CD4-positive, alpha-beta T cell treated with Interleukin-6 at 100 ng/mL for 8 hours (primary cell): ENCODE data around the gene SPATA32.

Experiments used
- DNase-seq: peaks from one replicate; pipeline ENCODE4 v3.0.0-alpha.2; 2020; ENCODE audit warnings: mixed read lengths, low spot score

Gene SPATA32

GRCh38 chr17:45293413-45294211, 31.7 kb upstream of the SPATA32 start:
- DNase-seq: no peak

- no peak for DNase-seq
These were observed 31.0 kb upstream of the SPATA32 start for GRCh38 chr17:45292696-45293412.

- DNase-seq: no peak
These were observed 29.4 kb upstream of the SPATA32 start for GRCh38 chr17:45291171-45291805.

DNA sequence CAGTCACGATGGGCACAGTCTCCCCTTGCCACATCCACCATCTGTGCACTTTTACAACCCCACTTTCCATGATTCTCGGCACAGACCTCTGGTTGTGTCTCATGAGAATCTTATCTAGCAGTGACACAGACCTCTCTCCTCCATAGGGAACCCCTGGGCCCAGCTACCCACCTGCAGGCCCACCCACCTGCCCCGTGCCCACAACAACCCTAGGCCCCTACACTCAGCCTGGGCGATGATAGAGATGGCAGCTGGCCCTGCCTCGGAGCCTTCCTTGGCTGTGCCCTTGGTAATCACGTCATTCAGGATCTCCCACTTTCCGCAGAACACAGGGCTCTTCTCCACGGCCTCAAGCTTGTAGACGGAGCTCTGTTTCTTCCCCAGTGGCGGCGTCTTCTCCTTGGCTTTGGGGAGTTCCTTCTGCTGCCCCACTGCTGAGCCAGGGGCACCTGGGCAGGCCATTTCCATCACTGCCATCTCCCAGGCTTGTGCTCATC, 28.4 kb upstream of the SPATA32 start:
- DNase-seq: no peak

GRCh38 chr17:45289301-45290268, 27.7 kb upstream of the SPATA32 start:
- DNase-seq: no peak

- no peak for DNase-seq
These were observed 26.9 kb upstream of the SPATA32 start for GRCh38 chr17:45288825-45289224.

DNA sequence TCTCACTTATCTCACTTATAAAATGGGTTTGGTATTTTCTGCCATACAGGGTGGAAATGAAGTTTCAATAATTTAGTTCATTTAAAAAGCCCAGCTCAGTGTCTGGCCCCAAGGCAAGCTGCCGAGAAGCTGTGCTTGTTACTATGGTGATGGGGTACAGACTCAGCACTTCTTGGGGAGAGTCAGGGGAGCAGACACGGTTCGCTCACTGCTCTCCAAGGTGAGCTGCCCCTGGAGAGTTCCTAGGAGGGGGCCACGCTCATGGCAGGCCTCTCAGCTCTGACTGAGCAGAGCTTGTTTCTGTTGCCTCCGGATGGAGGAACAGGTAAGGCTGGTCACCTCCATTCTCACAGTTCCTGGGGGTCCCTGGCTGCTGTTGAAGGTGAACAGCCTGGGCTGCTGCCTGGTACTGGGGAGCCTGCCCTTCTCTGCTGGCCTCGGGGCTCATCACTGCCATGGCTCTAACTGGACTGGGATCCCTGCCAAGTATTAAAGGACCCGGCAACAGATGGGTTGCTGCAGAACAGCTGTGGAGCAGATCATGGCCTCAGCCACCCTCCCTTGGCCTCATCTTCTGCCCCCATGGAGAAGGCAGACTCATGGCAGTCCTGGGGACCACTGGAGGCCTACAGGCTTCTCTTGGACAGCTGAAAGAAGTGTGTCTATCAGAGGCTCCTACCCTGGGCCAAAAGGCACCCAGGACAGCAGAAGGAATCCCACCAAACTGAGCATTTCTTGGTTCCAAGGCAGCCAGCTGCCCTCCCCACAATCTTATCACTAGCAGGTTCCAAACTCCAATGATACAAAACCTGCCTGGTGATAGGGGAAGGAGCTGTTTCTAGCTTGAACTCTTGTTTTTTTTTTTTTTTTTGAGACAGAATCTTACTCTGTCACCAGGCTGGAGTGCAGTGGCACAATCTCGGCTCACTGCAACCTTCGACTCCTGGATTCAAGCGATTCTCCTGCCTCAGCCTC, 25.9 kb upstream of the SPATA32 start:
- no peak for DNase-seq

GRCh38 chr17:45286286-45286685, 24.4 kb upstream of the SPATA32 start:
- DNase-seq: no peak

DNA sequence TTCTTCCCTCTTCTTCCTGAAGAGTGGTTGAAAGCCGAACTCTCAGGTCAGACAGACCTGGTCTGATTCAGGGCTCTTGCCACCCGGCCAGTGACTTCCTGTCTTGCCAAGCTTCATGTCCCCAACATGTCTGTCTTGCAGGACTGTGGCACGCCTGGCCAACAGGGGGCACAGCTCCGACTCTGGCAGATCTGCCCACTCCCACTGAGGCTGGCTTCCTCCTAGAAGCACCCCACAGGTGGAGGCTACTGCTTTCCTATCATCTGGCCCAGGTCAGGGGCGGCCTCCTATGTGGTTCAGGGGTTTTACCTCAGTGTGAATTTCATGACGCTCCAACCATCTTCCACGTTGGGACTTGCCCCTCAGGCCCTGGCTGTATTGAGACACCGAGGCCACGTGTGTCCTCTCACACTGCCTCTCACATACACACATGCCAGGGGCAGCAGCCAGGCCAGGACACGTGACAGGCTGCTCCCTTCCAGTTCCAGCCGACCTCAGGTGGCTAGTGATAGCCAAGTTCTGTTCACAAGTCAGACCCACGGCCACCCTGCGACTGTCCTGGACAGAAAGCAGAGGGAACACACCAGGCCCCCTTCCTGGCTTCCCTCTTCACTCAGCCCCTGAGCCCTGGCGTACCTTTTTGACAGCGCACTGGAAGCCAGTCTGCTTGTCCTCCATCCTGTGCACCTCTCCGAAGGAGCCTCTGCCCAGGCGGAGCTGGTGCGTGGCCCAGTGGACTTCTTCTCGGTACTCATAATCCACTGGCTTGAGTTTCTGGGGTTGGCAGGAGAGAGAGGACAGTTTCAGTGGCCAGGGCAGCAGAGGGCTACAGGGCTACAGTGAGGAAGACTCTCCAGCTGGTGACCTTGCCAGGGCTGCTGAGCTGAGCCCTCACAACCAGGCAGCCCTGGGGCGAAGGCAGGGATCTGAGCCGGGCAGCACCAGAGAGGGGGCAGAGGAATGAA, 22.6 kb upstream of the SPATA32 start:
- peak; percentile 36 for DNase-seq

- no peak for DNase-seq
These were observed 21.8 kb upstream of the SPATA32 start for GRCh38 chr17:45283711-45284110.

DNA sequence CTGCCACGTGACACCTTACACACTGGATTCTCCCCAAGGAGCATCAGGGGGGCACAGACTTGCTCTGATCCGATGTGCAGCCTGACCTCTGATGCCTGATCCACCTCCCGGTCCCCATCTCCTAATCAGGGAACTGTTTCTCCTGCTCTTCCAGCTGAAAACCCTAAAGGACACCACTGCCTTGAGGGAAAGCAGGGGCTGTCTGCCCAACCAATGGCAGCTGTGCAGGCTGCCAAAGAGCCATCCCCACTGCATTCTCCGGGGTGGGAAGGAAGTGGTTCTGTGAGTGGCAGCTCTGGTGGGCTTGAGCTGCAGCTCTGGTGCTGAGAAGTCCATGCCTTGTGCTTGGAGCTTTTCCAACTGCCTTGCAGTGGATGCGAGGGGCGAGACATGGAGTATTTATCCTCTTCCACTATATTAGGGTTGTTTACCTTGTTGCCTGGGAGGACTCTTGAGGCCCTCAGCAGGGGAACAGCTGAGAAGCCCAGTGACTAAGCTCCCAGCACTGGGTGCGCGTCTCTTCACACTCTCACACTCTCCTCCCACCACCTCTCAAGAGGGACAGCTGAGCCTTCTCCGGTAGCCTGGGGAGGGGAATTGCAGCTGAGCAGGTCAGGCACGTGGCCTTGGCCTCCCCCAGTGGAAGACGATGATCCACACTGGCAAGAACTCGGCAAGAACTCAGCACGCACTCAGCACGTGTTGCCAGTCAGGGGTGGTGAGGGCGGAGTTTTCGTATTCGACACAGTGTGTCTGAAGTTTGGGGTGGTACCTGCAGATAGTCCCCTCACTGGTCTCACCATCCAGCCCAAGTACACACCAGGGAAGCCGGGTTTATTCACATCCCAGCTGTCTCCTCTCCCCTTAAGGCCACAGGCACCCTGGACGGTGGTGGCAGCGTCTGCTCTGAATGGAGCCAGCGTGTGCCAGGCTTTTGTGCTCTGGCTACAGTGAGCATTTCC, 21.1 kb upstream of the SPATA32 start:
- no peak for DNase-seq

- DNase-seq: no peak
These were observed 18.0 kb upstream of the SPATA32 start for GRCh38 chr17:45279898-45280297.

DNA sequence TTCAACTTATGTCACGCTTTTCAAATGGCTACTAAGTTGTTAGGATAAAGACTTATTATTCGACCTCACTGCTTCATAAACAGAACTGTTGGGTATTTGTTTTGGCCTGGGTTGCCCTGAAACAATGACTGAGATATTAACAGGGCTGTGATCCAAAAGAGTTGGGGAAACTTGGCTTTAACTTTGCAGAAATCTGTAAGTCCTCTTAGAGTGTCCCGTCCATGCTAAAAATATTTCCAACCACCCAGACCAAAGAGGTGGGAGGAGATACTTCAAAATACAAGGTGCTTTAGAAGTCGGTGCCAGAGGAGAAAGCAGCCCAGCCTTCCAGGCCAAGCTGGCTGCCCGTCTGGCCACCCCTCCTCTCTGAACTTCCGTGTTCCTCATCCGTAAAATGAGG, 16.1 kb upstream of the SPATA32 start:
- DNase-seq: no peak

DNA sequence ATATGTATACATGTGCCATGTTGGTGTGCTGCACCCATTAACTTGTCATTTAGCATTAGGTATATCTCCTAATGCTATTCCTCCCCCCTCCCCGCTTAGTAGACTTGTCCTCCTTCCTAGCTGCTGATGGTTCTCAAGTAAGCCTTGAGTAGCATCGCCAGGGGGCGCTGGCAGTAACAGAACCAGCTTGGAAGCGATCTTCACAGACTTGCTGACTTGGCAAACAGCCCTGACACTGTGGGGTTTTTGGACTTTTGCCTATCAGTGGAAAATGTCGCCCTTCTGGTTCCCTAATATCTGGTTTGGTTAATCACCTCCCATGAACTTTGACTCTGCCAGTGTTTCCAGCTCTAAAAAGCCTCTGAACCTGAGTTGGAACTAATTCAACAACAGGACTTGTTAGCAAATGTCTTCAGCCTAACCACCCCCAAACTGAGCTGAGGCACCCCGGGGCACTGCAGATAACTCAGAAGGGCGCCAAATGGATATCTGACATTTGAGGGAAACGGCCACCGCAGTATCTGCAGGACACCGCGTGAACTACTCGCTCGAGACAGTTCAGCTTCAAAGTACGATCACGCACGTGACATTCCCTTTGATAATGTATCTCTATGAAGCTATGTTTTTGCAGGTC, 15.4 kb upstream of the SPATA32 start:
- peak; percentile 90 for DNase-seq

- DNase-seq: no peak
These were observed 14.1 kb upstream of the SPATA32 start for GRCh38 chr17:45276031-45276430.

GRCh38 chr17:45274033-45274432, 12.1 kb upstream of the SPATA32 start:
- no peak for DNase-seq

DNA sequence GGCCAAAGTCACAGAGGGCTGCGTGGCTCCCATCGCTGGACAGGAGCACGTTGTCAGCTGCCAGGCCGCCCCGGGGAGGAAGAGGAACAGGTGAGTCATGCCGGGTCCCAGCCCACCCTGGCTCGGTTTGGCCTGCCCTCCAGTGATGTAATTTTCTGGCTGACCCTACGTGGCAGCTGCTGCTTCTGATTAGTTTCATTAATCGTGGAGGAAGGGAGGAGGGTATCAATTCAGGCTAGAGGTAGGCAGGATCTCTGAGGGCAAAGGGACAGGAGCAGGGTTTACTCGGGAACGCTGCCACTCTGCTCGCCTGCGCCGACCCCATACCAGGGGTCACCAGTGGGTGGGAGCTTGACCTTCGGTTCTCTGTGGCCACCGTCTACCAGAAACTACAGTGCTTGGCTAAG, 11.7 kb upstream of the SPATA32 start:
- no peak for DNase-seq

DNA sequence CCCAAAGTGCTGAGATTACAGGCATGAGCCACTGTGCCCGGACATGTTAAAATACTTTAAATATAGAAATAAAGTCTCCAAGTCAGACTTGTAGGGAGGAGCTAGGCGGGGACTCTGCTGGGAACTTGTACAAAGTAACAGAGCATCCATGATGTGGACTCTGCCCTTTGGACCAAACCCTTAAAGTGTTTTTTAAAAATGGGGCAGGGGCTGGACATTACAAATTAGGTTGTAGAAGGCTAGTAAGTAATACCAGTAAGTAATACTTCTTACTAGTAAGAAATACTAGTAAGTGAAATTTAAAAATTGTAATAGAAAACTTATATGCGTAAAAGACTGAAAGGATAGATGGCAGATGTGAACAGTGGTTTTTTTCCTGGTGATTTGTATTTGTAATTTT, 9.7 kb upstream of the SPATA32 start:
- no peak for DNase-seq
